Esophagus (tissue), 2 donors: ENCODE results near the gene NUFIP2. TPM values are rescaled to one million over a fixed set of nuclear protein-coding genes. Genes with fewer than 3 reads are reported as not detected.

Experiments used
- H3K27ac ChIP-seq, 2 donors: one replicate each; pipeline ENCODE4 v1.5.1; 2013; ENCODE audit warnings: low read depth in 2 of 2, mild to moderate bottlenecking in 2 of 2, inconsistent platforms in 1 of 2, low read length in 1 of 2, moderate library complexity in 1 of 2
- H3K27me3 ChIP-seq, 2 donors: one replicate each; pipeline ENCODE4 v1.6.1; 2013; ENCODE audit warnings: low read length in 2 of 2, control low read depth in 1 of 2, mild to moderate bottlenecking in 1 of 2; ENCODE audit not compliant: insufficient read depth in 2 of 2, control insufficient read depth in 1 of 2
- H3K36me3 ChIP-seq, 2 donors: one replicate each; pipeline ENCODE4 v1.6.1; 2013; ENCODE audit warnings: low read length in 1 of 2; ENCODE audit not compliant: control insufficient read depth in 2 of 2, insufficient read depth in 2 of 2
- H3K4me1 ChIP-seq, 2 donors: one replicate each; pipeline ENCODE4 v1.6.1; 2013; ENCODE audit warnings: low read length in 1 of 2; ENCODE audit not compliant: control insufficient read depth in 2 of 2, insufficient read depth in 2 of 2
- H3K4me3 ChIP-seq, 2 donors: one replicate each; pipeline ENCODE4 v1.5.1; 2013; ENCODE audit warnings: low read length in 2 of 2, mild to moderate bottlenecking in 2 of 2, low read depth in 1 of 2, moderate library complexity in 1 of 2
- H3K9me3 ChIP-seq, 2 donors: one replicate each; pipeline ENCODE4 v1.6.1; 2013; ENCODE audit warnings: mild to moderate bottlenecking in 2 of 2, low read depth in 1 of 2, low read length in 1 of 2, moderate library complexity in 1 of 2; ENCODE audit not compliant: control insufficient read depth in 2 of 2, insufficient read depth in 1 of 2
- WGBS, 2 donors: extraction: QIAGEN DNeasy Blood & Tissue Kit; methylation state at CpG; one replicate each; pipeline ENCODE4 v1.1.7; 2013; 5-methylcytosine and 5-hydroxymethylcytosine counted together
- polyA plus RNA-seq, 2 donors: library from polyadenylated mRNA; stranded (reverse); fragments of 200-250 nt; gene quantifications; one replicate each; pipeline ENCODE4 v1.2.3, GENCODE V29; 2013
- donor health status: healthy with polysubstance abuse.
- donor health status: Bipolar disorder and iron deficiency.

Gene NUFIP2
- polyA plus RNA-seq, 2 donors, result 7.0 to 7.5 TPM

DNA sequence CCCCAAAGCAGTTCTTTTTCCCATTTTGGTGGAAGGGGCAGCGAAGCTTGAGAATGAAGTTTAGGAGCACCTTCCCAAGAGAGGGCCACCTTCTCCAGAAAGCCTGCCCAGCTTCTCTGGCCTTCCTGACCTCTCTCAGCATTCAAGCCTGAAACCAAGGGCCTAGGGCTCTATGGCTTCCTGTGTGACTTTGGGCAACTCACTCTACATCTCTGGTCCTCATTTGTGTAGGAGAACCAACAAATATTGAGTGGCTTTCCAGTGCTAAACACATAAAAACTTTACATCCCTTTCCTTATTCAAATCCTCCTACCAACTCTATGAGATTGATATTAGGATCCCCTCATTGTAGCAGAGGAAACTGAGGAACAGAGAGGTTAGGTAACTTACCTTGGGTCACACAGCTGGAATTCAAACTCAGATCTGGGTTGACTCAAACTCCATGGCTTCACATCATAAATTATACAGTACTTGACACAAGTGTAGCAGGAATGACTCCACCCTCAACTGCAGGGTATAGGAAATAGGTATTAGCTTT, 81.8 kb downstream of the NUFIP2 start:
- WGBS, 2 donors, result 95 to 100% methylated on average over 1 of the region's 1 CpG

DNA sequence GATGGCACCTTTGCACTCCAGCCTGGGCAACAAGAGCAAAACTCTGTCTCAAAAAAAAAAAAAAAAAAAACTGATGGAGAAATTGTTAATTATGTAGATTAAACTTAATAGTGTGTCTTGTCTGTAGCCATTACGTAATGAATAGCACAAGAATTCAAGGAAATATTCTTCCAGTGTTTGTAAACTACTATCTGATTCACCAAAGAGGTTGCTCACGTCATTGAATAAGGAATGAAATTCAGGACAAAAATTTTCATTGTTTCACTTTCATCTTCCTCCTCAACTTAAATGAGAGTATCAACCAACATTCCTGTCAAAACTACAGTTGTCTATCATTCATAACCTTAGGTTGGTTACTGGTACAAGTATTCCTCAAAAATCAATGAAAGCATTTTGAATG, 83.1 kb downstream of the NUFIP2 start:
- no peak overlapping the region for H3K27ac ChIP-seq
- H3K4me1 ChIP-seq, result no peaks in the 10 kb centered on the region
- no peaks in the 10 kb centered on the region for H3K27me3 ChIP-seq
- no peak overlapping the region for H3K4me3 ChIP-seq
- no peaks in the 10 kb centered on the region for H3K36me3 ChIP-seq
- 67 to 73% methylated on average over 2 of the region's 2 CpGs for WGBS, 2 donors
- H3K9me3 ChIP-seq, result no peaks in the 10 kb centered on the region

More for the DNA sequence above, 81.8 kb downstream of the NUFIP2 start:
- H3K9me3 ChIP-seq, result no peaks in the 10 kb centered on the region
- peak overlapping the region in 1 of 2 donors; percentile 70 for H3K27ac ChIP-seq
- H3K36me3 ChIP-seq, result no peaks in the 10 kb centered on the region
- H3K4me1 ChIP-seq, result no peaks in the 10 kb centered on the region
- no peak overlapping the region for H3K4me3 ChIP-seq
- H3K27me3 ChIP-seq, result no peaks in the 10 kb centered on the region

DNA sequence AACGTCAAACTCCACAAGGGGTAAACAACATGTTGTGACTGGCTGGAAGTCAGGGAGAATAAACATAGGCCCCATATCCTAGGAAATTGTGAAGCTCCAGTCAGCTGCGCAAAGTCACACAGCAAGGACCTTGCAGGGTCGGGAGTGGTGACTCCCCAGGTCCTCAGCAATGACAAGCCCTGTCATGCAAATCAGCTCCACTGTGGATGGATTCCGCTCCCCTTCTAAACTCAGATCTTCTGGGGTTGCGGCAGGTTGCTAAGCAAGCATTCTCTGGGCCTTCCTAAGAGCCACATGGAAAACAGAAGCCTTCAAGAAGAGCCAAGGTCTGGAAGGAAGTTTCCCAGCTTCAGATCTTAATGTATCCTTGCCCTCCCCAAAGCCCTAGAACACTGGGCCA, 84.9 kb downstream of the NUFIP2 start:
- Histone ChIP-seq H3K9me3 (no peaks in the 10 kb centered on the region), H3K4me3 (no peak overlapping the region), H3K27me3 (no peaks in the 10 kb centered on the region), H3K27ac (no peak overlapping the region), H3K36me3 (no peaks in the 10 kb centered on the region), H3K4me1 (no peaks in the 10 kb centered on the region)
- WGBS, 2 donors, result 85% methylated on average over 5 of the region's 5 CpGs

DNA sequence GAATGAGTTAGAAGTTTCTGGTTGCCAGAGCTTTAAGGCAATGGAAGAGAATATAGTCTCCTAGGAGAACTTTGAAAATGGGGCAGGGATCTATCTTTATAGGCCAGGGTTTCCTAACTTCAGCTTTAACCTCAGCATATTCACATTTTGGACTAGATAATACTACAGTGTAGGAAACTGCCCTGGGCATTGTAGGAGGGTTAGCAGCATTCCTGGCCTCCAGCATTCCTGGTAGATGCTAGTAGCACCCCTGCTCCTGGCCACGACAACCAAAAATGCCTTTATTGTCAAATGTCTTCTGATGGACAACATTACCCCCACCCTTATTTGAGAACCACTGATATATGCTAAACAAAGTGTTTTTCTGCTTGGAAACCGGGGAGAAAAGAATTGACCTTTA, 86.0 kb downstream of the NUFIP2 start:
- Histone ChIP-seq H3K27ac (no peak overlapping the region), H3K36me3 (no peaks in the 10 kb centered on the region), H3K4me3 (no peak overlapping the region), H3K27me3 (no peaks in the 10 kb centered on the region), H3K9me3 (no peaks in the 10 kb centered on the region), H3K4me1 (no peaks in the 10 kb centered on the region)
- 81 to 86% methylated on average over 2 of the region's 2 CpGs for WGBS, 2 donors

Other genes with a start within 250 kb of the NUFIP2 start
- 10 to 100 TPM; 39.1 to 86.4 TPM for gene MYO18A, start 113.8 kb downstream of the NUFIP2 start, polyA plus RNA-seq
- not detected for gene CRYBA1, start 47.3 kb downstream of the NUFIP2 start, polyA plus RNA-seq
- gene TAOK1, start 96.2 kb upstream of the NUFIP2 start, polyA plus RNA-seq, result 1 to 10 TPM; 5.4 to 7.9 TPM